DMS153 treated with DMSO at 0.1 percent for 48 hours (cell line): ENCODE results near the gene JUNB.
"Not testable (repeated sequence)": the region's sequence is repeated elsewhere in the genome, so short reads cannot be mapped to it uniquely, and the experiment has no call there.

Source experiments
- DNase-seq: peaks from one replicate; lab custom pipeline; 2025; ENCODE audit not compliant: unreplicated experiment; lab: John Stamatoyannopoulos, UW

JUNB gene

GRCh38 chr19:12788682-12789097 is 2.6 kb upstream of the JUNB start:
- DNase-seq, result peak; percentile 35

GRCh38 chr19:12789098-12789903 is 2.0 kb upstream of the JUNB start:
- DNase-seq, result no peak

- DNase-seq, result peak; percentile 77
These were observed 1.2 kb upstream of the JUNB start for GRCh38 chr19:12789904-12790619.

- DNase-seq, result no peak
These were observed 500 bp upstream of the JUNB start for GRCh38 chr19:12790628-12791344.

GRCh38 chr19:12792051-12792852 is 966 bp downstream of the JUNB start:
- DNase-seq, result peak; percentile 34

- DNase-seq, result no peak
These were observed 1.6 kb downstream of the JUNB start for GRCh38 chr19:12792853-12793289.

GRCh38 chr19:12793290-12794195 is 2.3 kb downstream of the JUNB start:
- DNase-seq, result peak; percentile 87

GRCh38 chr19:12794196-12794941 is 3.1 kb downstream of the JUNB start:
- no peak for DNase-seq

GRCh38 chr19:12794971-12795381 is 3.7 kb downstream of the JUNB start:
- DNase-seq, result no peak

- DNase-seq, result peak; percentile 58
These were observed 5.1 kb downstream of the JUNB start for GRCh38 chr19:12796146-12797071.

GRCh38 chr19:12797141-12797587 is 5.9 kb downstream of the JUNB start:
- DNase-seq, result no peak

GRCh38 chr19:12797607-12798006 is 6.3 kb downstream of the JUNB start:
- DNase-seq, result not testable (repeated sequence)

- no peak for DNase-seq
These were observed 8.6 kb downstream of the JUNB start for GRCh38 chr19:12799742-12800465.

- no peak for DNase-seq
These were observed 9.1 kb downstream of the JUNB start for GRCh38 chr19:12800466-12800770.

GRCh38 chr19:12800923-12801465 is 9.7 kb downstream of the JUNB start:
- DNase-seq, result no peak

- DNase-seq, result peak; percentile 39
These were observed 10.4 kb downstream of the JUNB start, which contains the start of the genes PRDX2 and THSD8 for GRCh38 chr19:12801466-12802266. PRDX2 (minus strand) TSS chr19:12801800; CDS start chr19:12801261, 539 bp downstream. THSD8 (plus strand) TSS chr19:12802069; CDS start chr19:12802072, 3 bp downstream.
